Stimulated activated CD8-positive, alpha-beta memory T cell treated with anti-CD3 and anti-CD28 coated beads, Interleukin-4, amount 100 ng/mL, for 1 hour (primary cell): Measurements from ENCODE around the gene ELF3.
A peak's percentile ranks its signal among the peaks of the same experiment; 100 is the strongest.
"Not testable (repeated sequence)": the region's sequence is repeated elsewhere in the genome, so short reads cannot be mapped to it uniquely, and the experiment has no call there.

Experiments used
- DNase-seq, 2 donors: peaks; one replicate each; pipeline ENCODE4 v3.0.0-alpha.2; 2020; ENCODE audit warnings: low read depth in 2 of 2, low spot score in 1 of 2

ELF3 gene

GRCh38 chr1:202010180-202011015 is at the start of gene ELF3:
ELF3 (plus strand) TSS chr1:202010587; CDS start chr1:202011137, 550 bp downstream.
- DNase-seq = no peak

DNA sequence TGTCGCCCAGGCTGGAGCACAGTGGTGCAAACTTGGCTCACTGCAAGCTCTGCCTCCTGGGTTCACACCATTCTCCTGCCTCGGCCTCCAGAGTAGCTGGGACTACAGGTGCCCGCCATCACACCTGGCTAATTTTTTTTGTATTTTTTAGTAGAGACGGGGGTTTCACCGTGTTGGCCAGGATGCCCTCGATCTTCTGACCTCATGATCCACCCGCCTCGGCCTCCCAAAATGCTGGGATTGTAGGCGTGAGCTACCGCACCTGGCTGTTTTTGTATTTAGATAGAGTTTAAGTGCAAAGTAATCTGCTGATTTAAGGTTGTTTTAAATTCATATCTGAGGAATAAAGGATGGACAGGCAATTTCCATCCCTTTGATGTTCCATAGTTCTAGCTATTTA is 48.0 kb upstream of the ELF3 start:
- not testable (repeated sequence) for DNase-seq

GRCh38 chr1:201964261-201964660 is 46.1 kb upstream of the ELF3 start:
- DNase-seq = no peak

GRCh38 chr1:201966171-201966570 is 44.2 kb upstream of the ELF3 start:
- no peak for DNase-seq

DNA sequence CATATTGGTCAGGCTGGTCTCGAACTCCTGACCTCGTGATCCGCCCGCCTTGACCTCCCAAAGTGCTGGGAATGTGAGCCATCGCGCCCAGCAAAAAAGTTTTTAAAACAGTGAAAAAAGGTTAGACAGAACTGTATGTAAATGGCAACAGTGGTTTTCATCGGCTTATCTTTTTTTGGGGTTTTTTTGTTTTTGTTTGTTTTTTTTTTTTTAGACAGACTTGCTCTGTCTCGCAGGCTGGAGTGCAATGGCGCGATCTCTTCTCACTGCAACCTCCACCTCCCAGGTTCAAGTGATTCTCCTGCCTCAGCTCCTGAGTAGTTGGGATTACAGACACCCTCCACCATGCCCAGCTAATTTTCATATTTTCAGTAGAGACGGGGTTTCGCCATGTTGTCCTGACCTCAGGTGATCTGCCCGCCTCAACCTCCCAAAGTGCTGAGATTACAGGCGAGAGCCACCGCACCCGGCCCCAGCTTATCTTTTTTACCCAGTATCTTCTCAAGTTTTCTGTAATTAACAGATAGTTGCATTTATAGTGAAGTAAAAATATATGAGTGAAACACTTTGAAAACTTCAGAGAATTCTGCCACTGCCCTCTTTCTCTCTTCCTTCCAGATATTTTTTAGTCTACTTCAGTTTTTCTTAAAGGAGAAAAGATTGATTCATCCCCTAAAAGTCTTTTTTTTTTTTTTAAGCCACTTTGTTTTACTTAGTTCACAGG is 42.0 kb upstream of the ELF3 start:
- no peak for DNase-seq

GRCh38 chr1:201970334-201971159 is 39.8 kb upstream of the ELF3 start:
- DNase-seq = no peak

DNA sequence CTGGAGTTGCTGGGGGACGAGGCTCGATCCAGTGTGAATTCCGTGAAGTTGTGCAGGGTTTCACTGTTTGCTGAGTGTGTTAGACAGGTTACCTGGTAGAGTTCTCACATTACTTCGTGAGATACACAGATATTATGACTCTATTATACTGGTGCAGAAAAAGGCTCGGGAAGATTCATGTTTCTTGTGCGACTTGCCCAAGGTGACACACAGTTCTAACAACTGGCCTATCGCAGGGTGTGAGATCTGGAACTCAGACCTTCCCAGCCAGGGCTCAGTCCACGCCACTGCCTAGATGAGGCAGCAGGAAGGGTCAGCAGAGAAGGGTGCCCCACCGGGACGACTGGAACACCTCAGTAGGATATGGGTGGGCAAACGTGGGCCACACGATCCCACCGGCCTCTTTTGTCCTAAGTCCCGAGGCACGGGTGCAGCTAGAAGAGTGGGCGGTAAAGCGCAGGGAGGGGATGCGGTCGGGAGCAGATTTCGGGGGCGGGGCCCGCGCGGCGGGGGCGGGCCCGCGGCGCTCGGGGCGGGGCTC is 28.2 kb upstream of the ELF3 start:
- peak; percentile 16 to 46 for DNase-seq

DNA sequence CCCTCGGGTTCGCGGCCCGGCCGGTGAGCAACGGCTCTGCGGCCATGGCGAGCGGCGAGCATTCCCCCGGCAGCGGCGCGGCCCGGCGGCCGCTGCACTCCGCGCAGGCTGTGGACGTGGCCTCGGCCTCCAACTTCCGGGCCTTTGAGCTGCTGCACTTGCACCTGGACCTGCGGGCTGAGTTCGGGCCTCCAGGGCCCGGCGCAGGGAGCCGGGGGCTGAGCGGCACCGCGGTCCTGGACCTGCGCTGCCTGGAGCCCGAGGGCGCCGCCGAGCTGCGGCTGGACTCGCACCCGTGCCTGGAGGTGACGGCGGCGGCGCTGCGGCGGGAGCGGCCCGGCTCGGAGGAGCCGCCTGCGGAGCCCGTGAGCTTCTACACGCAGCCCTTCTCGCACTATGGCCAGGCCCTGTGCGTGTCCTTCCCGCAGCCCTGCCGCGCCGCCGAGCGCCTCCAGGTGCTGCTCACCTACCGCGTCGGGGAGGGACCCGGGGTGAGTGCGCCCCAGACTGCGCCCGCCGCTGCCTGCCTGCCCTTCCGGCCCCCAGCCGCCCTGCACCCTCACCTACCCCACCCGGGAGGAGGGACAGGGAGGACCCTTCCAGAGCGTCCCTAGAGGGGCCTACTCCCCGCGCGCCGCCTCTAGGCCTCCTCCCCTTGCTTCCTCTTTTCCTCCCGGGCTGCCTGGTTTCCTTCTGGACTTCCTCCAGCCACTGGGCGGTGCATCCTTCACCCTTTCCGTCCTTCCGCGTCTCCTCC is 27.6 kb upstream of the ELF3 start, which contains the start of gene RNPEP:
RNPEP (plus strand) TSS at position 26 of the 757 bp plus-strand sequence; CDS start at position 45, 19 bp downstream.
- peak; percentile 26 to 31 for DNase-seq

DNA sequence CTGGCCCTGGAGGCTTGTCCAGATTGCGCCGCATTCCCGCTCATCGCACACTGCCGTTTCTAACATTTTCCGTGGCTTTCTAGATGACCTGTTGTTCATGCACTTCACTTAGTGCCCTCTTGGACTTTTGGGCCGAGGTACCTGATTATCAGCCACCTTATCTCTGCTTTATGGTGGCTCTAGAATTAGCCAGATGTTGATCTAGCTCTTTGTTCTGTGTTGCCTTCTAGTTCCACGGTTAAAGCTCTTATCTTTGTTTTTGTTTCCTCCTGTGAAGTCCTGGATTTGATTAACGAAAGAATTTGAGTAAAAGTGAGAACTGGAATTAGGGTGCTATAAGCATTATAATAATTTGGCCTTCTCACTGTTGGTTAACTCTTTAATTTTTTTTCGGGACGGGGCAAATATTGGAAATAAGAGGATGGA is 27.0 kb upstream of the ELF3 start:
- no peak for DNase-seq

DNA sequence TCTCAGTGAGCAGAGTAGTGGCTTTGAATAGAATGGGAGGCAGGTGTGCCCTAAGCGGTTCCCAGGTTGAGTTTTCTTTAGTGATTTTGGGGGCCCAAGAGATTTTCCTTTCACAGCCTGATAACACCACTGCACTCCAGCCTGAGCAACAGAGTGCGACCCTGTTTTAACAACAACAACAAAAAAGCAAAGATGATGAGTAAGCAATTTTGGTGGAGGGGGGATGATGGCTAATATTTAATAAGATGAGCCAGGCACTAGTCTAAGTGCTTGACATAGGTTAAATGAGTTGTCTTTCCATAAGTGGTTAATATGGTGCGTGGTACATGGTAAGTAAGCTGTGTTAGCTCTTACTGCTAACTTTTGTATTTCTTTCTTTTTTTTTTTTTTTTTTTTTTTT is 25.9 kb upstream of the ELF3 start:
- no peak for DNase-seq

DNA sequence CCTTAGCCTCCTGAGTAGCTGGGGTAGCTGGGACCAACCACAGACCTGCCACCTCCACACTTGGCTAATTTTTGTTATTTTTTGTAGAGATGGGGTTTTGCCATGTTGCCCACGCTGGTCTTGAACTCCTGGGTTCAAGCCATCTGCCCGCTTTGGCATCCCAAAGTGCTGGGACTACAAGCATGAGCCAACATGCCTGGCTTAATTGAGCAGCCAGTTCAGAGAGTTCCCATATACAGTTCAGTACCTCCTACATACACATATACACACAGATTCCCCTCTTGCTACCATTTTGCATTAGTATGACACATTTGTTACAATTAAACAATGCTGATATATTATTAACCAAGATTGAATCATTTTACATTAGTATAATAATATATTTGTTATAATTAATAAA is 25.0 kb upstream of the ELF3 start:
- no peak for DNase-seq

- no peak for DNase-seq
These were observed 21.8 kb upstream of the ELF3 start for GRCh38 chr1:201988601-201989000.

GRCh38 chr1:201989354-201990128 is 20.8 kb upstream of the ELF3 start:
- DNase-seq = no peak

- no peak for DNase-seq
These were observed 20.0 kb upstream of the ELF3 start for GRCh38 chr1:201990427-201990826.

GRCh38 chr1:201999625-202000238 is 10.7 kb upstream of the ELF3 start:
- DNase-seq = no peak

GRCh38 chr1:202002507-202002906 is 7.9 kb upstream of the ELF3 start:
- DNase-seq = no peak

DNA sequence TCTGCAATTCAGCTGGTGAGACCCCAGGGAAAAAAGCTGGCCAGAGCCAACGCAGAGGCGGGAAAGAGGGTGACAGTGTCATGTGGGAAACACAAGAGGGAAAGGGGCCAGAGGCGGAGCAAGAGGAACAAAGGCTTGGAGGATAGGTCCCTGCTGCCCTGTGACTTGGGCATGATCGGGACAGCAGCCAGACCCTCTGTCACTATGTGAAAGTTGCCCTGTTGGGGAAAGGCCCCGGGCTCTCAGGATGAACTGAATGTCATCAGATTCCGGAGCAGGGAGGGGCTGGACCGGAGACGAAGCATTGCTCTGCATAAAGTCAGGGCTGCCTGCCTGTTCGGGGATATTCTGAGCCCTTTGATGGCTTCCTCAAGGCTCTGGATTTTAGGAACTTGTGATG is 5.7 kb upstream of the ELF3 start:
- no peak for DNase-seq

DNA sequence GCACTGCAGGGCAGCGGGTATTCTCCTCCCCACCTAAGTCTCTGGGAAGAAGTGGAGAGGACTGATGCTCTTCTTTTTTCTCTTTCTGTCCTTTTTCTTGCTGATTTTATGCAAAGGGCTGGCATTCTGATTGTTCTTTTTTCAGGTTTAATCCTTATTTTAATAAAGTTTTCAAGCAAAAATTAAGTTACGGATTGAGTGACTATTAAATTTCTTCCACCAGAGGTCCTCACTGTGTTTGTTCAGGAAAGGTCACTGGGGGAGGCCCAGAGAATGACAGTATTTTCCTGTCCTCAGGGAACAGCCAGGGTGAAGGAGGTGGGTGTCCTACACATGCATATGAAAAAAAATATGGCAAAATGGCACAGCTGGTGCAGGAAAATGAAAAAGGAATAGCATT is 4.4 kb upstream of the ELF3 start:
- DNase-seq = no peak

DNA sequence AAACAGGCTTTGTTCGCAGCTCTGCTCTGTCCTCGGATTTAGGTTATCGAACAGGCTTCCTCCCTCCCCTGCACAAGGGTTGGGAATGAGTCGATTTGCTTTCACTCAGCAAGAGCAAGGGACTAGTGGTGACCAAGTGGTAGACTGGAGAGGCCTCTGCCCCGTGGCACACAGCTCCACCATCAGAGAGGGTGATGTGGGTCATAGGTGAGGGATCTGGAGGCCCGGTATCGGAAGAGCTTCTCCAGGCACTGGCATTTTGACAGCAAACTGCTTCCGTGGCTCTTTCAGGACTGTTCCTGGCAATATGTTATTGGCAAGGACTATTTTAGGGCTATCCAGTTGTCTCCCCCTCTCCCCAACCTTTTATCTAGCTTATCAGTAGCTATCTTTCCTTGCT is 3.1 kb upstream of the ELF3 start:
- no peak for DNase-seq
